HG03196 (cell line): ENCODE data around the gene CHP2.
"Not testable (repeated sequence)": the region's sequence is repeated elsewhere in the genome, so short reads cannot be mapped to it uniquely, and the experiment has no call there.

ENCODE experiments used
- ATAC-seq: cut with Tn5 transposase; IDR thresholded peaks from one replicate; pipeline ENCODE4 v1.9.1; 2021; ENCODE audit not compliant: unreplicated experiment

Gene CHP2

DNA sequence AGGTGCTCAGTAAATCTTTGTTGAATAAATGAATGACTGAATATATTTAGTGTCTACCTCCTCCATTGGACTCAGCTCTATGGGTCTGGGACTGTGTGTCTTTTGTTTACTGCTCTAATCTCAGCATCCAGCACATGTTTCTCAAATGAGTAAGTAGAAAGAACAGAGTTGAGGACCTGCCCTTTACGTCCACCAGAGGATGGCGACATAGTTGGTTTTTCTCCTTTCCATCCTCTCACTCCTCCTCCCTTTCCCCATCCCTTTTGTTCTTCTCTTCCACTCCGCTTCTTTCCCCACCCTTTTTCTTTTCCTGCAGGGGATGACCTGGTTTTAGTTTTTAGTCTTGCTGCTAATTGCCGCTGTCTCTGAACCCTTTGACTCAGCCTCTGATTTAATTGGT is 12.1 kb upstream of the CHP2 start:
- ATAC-seq: no peak

DNA sequence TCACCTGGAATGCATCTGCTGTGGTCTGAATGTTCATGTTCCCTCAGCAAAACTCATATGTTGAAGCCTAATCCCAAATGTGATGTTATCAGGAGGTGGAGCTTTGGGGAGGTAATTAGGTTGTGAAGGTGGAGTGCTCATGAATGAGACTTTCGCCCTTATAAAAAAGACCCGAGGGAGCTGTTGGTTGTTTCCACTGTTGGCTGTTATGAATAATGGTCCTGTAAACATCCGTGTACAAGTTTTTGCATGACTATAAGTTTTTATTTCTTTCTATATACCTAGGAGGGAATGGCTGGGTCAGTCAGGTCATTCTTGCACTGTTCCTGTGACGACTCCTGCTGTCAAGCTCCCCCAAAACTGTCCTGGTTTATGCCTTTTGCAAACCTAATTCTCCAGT is 9.6 kb upstream of the CHP2 start:
- ATAC-seq: no peak

DNA sequence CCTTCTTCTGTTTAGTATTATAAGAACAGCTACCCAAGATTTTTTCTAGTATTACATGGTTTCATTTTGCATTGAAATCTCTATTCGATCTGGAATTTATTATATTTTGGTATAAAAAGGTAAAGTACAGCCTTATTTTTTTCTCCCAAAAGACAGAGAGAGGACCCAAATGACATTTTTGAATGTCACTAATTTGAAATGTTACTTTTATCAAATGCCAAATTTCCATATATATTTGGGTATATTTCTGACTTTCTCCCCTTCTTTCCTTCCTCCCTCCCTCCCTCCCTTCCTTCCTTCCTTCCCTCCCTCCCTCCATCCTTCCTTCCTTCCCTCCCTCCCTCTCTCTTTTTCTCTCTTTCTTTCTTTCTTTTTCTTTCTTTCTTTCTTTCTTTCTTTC is 6.2 kb upstream of the CHP2 start:
- no peak for ATAC-seq

DNA sequence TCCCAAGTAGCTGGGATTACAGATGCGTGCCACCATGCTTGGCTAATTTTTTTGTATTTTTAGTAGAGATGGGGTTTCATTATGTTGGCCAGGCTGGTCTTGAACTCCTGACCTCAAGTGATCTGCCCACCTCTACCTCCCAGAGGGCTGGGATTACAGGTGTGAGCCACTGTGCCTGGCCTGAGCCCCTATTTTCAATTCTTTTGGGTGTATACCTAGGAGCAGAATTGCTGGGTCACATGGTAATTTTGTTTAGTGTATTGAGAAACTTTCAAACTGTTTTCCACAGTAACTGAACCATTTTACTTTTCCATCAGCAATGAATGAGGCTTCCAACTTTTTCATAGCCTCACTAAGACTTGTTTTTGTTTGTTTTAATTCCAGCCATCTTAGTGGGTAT is 3.8 kb upstream of the CHP2 start:
- ATAC-seq: not testable (repeated sequence)

DNA sequence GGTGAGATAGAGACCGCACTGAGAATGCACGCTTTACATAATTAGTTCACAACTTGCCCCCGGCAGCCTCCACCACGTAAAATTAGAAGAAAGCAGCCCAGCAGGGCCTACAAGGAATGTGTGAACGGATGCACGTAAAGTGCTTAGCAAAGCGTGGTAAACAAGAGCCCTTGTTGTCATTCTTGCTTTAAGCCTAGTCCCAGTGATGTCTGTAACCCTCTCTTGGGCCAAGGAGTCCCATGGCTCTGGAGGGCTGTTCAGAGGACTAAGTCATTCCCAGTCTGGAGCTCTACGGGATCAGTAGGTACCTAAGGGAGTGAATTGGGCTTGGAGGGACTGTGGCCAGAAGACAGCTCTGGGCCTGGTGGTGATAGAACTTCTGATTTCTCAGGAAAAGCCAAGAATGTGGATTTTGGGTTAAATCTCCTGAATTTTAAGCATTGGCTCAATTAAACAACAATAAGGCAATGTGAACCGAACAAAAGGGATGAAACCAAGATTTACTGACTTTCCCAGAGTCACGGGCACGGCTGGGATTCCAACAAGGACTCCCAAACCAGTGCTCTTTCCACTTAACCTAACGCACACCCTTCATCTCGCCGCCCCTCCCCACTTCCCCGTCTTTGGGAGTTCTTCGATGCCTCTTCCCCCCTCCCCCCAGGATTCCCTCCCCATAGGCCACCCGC is 775 bp upstream of the CHP2 start:
- ATAC-seq: no peak

DNA sequence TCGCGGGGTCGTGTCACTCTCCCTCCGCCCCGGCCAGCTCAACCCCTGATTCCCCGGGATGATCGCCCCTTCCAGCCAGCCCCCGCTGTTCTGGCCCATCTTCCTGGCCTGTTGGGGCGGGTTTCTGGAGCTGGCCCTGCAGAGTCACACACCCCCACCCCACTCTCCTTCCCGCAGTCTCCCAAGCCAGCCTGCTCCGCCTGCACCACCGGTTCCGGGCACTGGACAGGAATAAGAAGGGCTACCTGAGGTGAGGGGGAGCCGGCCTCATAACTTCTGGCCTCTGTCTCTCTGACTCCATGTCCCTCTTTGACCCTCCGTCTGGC is 621 bp downstream of the CHP2 start:
- ATAC-seq: no peak

DNA sequence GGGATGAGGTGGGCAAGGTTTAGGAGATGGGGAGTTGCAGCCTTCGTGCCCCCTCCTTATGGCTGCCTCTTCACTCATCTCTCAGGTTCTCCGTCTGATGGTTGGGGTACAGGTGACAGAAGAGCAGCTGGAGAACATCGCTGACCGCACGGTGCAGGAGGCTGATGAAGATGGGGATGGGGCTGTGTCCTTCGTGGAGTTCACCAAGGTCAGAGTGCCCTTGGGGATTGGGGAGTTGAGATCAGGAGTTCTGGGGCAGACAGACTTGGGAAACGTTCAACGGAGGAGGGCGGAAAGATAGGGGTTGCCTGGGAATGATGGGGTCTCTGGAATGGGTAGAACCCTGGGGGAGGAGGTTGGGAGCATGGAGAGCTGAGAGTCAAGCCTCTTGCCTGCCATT is 2.3 kb downstream of the CHP2 start:
- no peak for ATAC-seq

DNA sequence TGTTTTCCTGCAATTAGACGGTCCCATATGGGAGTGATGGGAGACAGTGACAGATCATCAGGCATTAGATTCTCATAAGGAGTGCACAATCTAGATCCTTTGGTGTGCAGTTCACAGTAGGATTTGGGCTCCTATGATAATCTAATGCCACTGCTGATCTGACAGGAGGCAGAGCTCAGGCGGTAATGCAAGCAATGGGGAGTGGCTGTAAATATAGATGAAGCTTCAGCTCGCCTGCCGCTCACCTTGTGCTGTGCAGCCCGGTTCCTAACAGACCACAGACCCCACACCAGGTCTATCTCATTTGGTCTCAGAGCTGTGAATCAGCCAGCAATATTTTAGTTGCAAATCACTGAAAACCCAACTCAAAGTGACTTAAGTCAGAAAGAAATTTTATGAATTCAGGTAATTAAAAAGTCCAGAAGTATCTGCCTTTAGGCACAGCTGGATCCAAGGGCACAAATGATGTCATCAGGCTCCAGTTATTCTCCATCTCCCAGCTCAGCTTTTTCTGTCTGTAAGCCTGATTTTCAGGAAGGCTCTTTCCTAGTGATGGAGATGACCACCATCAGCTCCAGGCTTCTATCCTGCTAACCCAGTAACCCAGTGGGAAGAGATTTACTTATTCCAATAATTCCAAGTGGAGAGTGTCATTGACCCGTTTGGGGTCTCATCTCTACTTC is 3.3 kb downstream of the CHP2 start:
- ATAC-seq: no peak

DNA sequence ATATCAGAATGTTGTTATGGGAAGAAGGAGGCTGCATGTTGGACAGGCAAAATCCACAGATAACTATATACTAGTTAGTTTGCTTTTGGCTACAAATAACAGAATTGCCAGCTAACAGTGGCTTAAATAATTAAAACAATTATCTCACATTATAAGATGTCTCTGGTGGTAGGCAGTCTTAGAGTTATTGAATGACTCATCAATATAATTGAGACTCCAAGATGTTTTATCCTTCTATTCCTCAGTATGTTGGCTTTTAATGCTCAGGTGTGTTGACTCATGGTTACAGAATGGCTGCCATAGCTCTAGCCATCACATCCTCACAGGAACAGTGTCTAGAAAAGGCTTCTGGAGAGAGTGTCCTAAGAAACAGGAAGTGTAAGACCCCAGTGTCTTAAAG is 11.1 kb downstream of the CHP2 start:
- no peak for ATAC-seq

DNA sequence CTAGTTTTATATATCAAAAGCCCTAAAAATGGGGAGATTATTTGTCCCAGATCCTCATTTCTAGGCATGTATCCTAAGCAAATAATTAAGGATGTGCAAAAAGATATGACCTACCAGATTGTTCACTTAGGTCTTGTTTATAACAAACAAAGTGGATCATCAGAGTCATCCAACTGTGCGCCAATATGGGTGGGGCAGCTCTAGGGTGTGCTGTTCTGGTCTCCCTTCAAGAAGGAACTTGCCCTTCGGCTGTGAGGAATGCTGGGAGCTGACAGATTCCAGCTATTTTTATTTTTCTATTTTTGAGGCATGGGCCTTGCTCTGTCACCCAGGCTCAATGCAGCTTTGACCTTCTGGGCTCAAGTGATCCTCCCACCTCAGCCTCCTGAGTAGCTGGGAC is 13.8 kb downstream of the CHP2 start:
- no peak for ATAC-seq

DNA sequence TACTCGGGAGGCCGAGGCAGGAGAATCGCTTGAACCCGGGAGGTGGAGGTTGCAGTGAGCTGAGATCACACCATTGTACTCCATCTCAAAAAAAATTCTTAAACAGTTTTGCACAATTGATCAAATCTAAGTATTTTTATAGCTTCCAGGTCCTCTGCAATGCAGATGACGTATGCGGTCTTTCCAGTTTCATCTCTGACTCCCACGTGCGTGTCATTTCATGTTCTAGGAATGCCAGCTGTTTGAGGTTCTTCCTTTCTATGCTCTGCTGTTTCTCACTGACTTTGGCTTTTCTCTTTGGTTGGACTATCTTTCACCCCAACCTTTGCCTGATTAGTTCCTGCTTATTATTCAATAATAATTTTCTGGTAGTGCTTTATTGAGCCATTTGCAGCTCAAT is 16.2 kb downstream of the CHP2 start:
- ATAC-seq: no peak

DNA sequence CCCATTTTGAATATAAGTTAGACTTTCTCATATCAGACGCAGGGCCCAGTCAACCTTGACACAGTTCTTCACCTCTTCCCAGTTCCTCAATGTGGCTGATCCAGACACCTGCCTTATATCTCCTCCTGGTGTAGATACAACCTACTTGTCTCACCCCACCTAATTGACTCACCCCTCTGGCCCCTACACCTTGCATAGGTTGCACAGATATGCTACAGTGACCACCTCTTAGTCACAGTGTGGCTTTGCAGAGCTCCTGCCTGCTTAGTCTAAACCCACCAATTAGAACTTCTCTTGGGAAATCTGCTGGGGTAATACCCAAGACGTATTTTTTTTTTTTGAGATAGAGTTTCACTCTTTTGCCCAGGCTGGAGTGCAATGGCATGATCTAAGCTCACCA is 16.8 kb downstream of the CHP2 start:
- ATAC-seq: no peak

DNA sequence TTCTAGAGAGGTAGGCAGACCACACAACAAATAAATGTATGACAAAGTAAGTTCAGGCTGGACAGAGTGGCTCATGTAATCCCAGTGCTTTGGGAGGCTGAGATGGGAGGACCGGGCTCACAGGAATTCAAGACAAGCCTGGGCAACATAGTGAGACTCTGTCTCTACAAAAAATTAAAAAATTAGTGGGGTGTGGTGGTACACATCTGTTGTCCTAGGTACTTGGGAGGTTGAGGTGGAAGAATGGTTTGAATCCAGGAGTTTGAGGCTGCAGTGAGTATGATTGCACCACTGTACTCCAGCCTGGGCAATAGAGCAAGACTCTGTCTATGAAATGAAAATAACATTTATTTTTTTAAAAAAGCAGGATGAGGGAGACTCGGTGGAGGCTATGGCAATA is 18.5 kb downstream of the CHP2 start:
- no peak for ATAC-seq

DNA sequence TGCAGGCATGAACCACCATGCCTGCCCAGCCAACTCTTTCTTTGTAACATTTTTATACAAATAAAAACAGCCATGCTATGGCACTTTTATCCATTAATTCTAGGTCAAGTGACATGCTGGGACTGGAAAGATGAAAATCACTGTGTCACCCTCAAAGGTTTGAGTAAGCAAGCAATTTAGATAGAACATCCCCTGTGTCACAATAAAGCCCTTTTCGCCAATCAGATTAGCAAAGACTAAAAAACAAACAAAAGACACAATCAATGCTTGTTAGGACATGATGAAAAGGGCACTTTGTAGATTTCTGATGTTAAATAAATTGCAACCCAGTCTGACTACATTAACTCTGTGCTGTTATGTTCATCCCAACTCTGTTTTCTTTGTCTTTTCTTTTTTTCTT is 26.4 kb downstream of the CHP2 start:
- no peak for ATAC-seq

DNA sequence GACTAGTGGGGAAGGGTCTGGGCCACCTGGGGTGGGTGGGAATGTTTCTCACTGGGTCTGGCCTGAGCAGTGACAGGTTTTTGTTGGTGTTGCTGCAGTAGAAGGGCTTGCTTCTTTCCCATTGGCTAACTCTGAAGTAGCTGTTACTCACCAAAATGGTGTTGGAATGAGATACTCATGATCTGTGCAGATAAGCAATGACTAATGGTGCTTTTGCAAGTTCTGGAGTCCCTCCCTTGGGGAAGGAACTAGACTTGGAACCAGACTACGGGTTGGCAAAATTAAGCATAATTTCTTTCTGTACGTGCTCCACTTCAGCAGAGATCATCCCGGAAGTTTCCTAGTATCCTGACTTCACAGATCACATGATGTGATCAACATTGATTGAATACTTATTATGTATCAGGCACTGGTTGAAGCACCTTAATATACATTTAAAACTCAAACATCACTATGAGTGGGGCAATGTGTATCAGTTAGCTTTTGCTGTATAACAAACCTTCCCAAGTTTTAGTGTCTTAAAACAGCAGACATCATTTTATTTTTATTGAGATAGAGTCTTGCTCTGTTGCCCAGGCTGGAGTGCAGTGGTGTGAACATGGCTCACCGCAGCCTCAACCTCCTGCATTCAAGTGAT is 30.1 kb downstream of the CHP2 start:
- ATAC-seq: no peak

DNA sequence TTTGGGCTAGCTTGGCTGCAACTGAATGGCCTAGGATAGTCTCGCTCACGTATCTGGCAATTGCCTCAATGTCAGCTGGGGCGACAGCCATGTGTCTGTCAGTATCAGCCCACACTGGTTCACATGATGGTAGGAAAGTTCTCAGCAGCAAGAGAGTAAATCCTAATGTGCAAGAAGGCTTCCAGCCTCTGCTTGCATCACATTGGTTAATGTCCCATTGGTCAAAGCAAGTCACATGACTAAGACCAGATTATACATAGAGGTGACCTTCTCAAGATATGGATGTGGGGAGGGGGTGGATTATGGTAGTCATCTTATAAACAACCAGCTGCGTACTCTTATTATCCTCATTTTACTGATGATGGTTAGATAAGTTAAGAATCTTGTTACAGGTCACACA is 31.0 kb downstream of the CHP2 start:
- ATAC-seq: no peak

DNA sequence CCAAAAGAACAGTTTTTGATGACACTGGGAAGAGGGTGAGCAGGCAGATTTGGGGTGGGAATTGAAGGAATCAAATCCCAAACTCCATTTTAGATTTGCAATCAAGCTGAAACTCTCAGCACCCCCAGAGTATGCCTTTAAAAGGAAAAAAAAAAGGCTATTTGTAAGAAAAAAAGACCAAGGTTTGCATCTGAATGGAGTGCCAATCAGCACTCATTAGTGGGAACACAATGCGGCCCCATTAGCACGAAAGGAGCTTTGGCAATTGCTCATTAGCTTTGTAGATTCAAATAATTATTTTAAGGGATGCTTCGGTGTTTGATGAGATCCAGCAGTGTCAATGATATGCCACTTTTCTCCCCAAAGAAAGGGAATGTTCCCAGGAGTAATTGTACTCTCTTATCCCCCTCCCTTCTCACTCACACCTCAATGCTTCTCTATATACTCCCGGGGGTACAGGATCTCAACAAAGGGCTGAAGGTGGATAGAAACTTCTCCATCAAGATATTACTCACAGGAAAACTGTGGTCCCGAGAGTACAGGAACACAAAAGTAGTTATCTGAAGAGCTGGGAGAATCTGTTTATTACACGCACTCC is 32.2 kb downstream of the CHP2 start:
- ATAC-seq: no peak

DNA sequence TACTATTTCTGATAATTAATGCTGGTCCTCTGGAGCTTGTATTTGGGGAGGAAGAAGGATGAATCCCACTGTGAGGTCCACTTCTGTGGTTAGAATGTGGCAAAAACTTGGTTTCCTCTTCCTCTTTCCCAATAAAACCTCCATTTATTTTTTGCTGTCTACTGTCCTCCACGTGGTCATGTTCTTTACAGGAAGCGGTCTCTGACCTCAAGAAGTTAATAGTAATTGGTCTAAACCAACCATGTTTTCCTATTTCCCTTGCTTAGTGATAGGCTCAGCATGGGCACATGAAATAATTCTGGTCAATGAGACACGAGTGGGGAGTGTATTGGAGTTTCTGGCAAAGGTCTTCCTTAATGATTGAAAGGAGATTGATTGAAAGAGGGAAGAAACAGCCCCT is 33.9 kb downstream of the CHP2 start:
- no peak for ATAC-seq

DNA sequence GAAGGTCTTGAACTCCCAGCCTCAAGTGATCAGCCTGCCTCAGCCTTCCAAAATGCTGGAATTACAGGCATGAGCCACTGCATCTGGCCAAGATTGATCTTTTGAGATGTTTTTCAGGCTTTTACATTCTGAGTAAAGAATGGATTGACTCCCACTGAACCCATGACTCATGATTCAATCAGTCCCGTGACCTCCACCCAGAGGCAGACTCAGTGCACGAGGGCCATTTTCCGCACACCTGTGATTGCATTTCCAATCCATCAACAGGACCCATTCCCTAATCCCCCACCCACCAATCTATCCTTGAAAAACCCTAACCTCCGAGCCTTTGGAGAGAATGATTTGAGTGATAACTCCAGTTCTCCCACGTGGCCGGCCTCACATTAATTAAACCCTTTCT is 40.6 kb downstream of the CHP2 start:
- ATAC-seq: no peak

DNA sequence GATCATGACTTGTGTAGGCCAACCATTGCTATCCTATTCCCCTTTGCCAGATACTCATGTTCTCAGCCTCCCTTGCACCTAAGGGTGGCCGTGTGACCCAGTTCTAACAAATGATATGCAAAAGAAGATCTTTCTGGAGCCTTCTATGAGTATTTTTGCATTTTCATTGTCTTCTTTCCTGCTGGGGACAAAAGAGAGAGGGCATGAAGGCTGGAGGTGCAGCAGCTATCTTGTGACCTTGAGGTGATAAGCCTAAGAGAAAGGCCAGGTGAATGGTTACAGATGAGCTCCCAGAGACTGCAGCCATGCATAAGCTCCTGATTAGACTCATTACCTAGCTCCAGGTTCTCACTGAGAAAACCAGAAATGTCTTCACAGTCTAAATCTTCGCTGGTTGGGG is 42.1 kb downstream of the CHP2 start:
- no peak for ATAC-seq

DNA sequence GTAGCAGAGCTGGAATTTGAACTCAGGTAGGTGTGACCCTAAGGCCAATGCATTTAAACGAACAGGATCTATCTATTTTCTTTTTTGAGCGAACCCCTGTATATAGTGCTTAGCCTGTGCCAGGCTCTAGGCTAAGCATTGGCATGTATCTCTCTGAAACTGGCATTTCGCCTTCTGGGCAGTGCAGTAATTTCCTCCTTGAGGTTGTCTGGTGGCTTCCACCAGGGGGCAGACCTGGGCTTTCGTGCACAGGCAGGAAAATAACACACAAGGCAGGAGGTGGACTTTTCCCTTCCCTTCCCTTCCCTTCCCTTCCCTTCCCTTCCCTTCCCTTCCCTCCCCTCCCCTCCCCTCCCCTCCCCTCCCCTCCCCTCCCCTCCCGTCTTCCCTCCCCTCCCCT is 46.6 kb downstream of the CHP2 start:
- ATAC-seq: no peak

DNA sequence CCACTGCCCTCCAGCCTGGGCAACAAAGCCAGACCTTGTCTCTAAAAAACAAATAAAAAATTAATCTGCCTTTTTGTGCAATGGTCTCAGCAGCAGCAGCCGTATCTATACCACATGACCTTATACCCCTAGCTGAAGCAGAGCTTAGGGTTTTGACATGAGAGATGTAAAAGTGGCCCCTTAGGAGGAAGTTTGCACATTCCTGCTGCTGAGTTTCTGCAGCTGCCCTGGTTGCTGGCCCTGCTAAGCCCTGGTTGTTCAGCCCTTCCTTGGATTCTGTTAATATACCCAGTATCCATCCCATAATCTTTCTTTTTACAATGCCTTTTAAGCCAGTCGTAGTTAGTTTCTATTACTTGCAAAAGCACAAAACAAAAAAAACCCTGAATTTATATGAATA is 48.0 kb downstream of the CHP2 start:
- ATAC-seq: no peak
